Astrocyte (in vitro differentiated cells and primary cell): ENCODE measurements around the gene AMPH. TPM values are rescaled to one million over a fixed set of nuclear protein-coding genes. Genes with fewer than 3 reads are reported as not detected.

Experiments used
- DNase-seq: peaks from one replicate; pipeline ENCODE4 v3.0.0-alpha.2; 2010; ENCODE audit warnings: low read depth
- FAIRE-seq: peaks from 2 replicates; lab custom pipeline; 2011; peaks lifted over from hg19 to GRCh38; lab: Jason Lieb, UNC
- H2AFZ ChIP-seq: 2 replicates; pipeline ENCODE4 v1.6.0; 2012; ENCODE audit warnings: low read depth, low read length, inconsistent platforms
- H3K27ac ChIP-seq: 2 replicates; pipeline ENCODE4 v1.5.1; 2011; ENCODE audit warnings: low read depth, low read length, inconsistent platforms
- H3K27me3 ChIP-seq: 2 replicates; pipeline ENCODE4 v1.6.0; 2011; ENCODE audit warnings: low read length, inconsistent platforms; ENCODE audit not compliant: insufficient read depth
- H3K36me3 ChIP-seq: 2 replicates; pipeline ENCODE4 v1.5.1; 2011; ENCODE audit warnings: low read length, inconsistent platforms; ENCODE audit not compliant: insufficient read depth
- H3K4me1 ChIP-seq: 2 replicates; pipeline ENCODE4 v1.5.1; 2011; ENCODE audit warnings: low read length, inconsistent platforms; ENCODE audit not compliant: insufficient read depth
- H3K4me2 ChIP-seq: 2 replicates; pipeline ENCODE4 v1.6.0; 2012; ENCODE audit warnings: low read length, inconsistent platforms
- H3K4me3 ChIP-seq: 2 replicates; pipeline ENCODE4 v1.5.1; 2011; ENCODE audit warnings: low read depth, mild to moderate bottlenecking, low read length, inconsistent platforms; ENCODE audit not compliant: insufficient read depth
- H3K79me2 ChIP-seq: 2 replicates; pipeline ENCODE4 v1.6.0; 2012; ENCODE audit warnings: mild to moderate bottlenecking, low read length, inconsistent platforms; ENCODE audit not compliant: insufficient read depth
- H3K9ac ChIP-seq: 2 replicates; pipeline ENCODE4 v1.6.0; 2012; ENCODE audit warnings: mild to moderate bottlenecking, low read length, inconsistent platforms
- H3K9me3 ChIP-seq: 2 replicates; pipeline ENCODE4 v1.5.1; 2012; ENCODE audit warnings: low read depth, mild to moderate bottlenecking, low read length, inconsistent platforms; ENCODE audit not compliant: insufficient read depth
- H4K20me1 ChIP-seq: 2 replicates; pipeline ENCODE4 v1.6.0; 2012; ENCODE audit warnings: low read length, inconsistent platforms; ENCODE audit not compliant: insufficient read depth
- H3K27ac Mint-ChIP-seq: one replicate; pipeline ENCODE4 v1.8.0; 2021; ENCODE audit warnings: mild to moderate bottlenecking, mixed read lengths; ENCODE audit not compliant: unreplicated experiment
- H3K27me3 Mint-ChIP-seq: one replicate; pipeline ENCODE4 v1.8.0; 2021; ENCODE audit warnings: low read depth, mixed read lengths; ENCODE audit not compliant: unreplicated experiment
- H3K36me3 Mint-ChIP-seq: one replicate; pipeline ENCODE4 v1.8.0; 2021; ENCODE audit warnings: low read depth, mixed read lengths; ENCODE audit not compliant: unreplicated experiment
- H3K4me1 Mint-ChIP-seq: one replicate; pipeline ENCODE4 v1.8.0; 2021; ENCODE audit warnings: low read depth, mixed read lengths; ENCODE audit not compliant: unreplicated experiment
- H3K4me3 Mint-ChIP-seq: one replicate; pipeline ENCODE4 v1.8.0; 2021; ENCODE audit warnings: mild to moderate bottlenecking, moderate library complexity, mixed read lengths; ENCODE audit not compliant: unreplicated experiment
- H3K9me3 Mint-ChIP-seq: one replicate; pipeline ENCODE4 v1.8.0; 2021; ENCODE audit warnings: mild to moderate bottlenecking, mixed read lengths; ENCODE audit not compliant: unreplicated experiment
- EZH2 ChIP-seq: IDR thresholded peaks from 2 replicates; pipeline ENCODE4 v1.6.1; 2012; ENCODE audit warnings: mild to moderate bottlenecking, low read length, inconsistent platforms; ENCODE audit not compliant: insufficient read depth
- total RNA-seq: library from RNA; stranded (reverse); gene quantifications from 2 replicates; pipeline ENCODE4 v1.2.1, GENCODE V29; 2021
- TF ChIP-seq, protein P1 (sequence below): IDR thresholded peaks from 2 replicates; pipeline ENCODE4 v1.5.1; 2011; ENCODE audit warnings: low read depth, mild to moderate bottlenecking, inconsistent platforms, low read length, moderate library complexity; ENCODE audit not compliant: insufficient read depth

AMPH gene
- total RNA-seq, 1 donor from 2014 or later, result 2.9 TPM

DNA sequence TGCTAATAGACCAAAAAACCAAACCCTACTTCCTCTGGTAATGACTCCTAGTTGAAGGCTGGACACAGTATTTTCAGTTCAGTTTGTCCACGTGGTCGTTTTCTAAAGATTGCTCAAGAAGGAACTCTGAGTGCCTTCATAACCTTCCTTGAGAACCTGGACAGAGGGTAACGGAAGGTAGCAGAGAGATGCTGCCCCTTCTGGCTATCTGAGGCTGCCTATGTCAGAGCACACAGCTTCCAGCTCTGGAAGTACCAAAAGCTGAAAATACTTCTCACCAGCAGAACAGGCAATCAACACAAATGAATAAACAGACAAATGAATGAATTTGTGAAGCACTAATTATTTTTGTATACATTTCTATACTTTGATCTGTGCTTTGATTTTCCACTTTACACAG lies 85.2 kb downstream of the AMPH start:
- Histone ChIP-seq H4K20me1 (no peaks in the 10 kb centered on the region), H3K4me1 (no peaks in the 10 kb centered on the region), H3K4me3 (no peak overlapping the region), H3K9ac (no peak overlapping the region), H3K36me3 (no peaks in the 10 kb centered on the region), H3K27ac (no peak overlapping the region), H3K27me3 (no peaks in the 10 kb centered on the region), H2AFZ (no peak overlapping the region), H3K79me2 (no peaks in the 10 kb centered on the region), H3K4me2 (no peak overlapping the region), H3K9me3 (no peaks in the 10 kb centered on the region)
- no peak overlapping the region for H3K4me3 Mint-ChIP-seq
- H3K27ac Mint-ChIP-seq, result no peak overlapping the region
- DNase-seq, result no peak
- peaks cover 2% of the 10 kb centered on the region for H3K9me3 Mint-ChIP-seq
- H3K4me1 Mint-ChIP-seq, result no peaks in the 10 kb centered on the region
- H3K27me3 Mint-ChIP-seq, result no peaks in the 10 kb centered on the region
- H3K36me3 Mint-ChIP-seq, result no peaks in the 10 kb centered on the region
- no peak for FAIRE-seq
- TF ChIP-seq, protein P1, sequence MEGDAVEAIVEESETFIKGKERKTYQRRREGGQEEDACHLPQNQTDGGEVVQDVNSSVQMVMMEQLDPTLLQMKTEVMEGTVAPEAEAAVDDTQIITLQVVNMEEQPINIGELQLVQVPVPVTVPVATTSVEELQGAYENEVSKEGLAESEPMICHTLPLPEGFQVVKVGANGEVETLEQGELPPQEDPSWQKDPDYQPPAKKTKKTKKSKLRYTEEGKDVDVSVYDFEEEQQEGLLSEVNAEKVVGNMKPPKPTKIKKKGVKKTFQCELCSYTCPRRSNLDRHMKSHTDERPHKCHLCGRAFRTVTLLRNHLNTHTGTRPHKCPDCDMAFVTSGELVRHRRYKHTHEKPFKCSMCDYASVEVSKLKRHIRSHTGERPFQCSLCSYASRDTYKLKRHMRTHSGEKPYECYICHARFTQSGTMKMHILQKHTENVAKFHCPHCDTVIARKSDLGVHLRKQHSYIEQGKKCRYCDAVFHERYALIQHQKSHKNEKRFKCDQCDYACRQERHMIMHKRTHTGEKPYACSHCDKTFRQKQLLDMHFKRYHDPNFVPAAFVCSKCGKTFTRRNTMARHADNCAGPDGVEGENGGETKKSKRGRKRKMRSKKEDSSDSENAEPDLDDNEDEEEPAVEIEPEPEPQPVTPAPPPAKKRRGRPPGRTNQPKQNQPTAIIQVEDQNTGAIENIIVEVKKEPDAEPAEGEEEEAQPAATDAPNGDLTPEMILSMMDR, result no peak
- TF ChIP-seq EZH2, result no peak

DNA sequence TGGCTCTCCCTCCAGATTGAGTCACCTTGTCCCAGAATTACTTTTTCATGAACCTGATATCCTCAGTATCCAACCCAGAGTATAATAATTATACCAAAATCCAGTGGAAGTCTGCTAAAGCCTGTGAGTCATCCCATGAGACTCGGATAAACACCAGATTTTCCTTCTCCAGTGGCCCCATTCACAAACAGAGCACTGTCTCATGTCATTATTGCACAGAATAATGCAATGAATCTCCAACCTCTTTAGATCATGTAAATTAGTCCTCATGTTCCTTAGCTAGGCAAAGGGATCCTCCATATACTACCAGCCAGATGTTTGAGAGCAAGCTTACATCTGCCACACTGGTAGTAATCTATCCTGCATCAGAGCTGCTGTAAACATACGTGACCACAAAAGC lies 89.0 kb downstream of the AMPH start:
- TF ChIP-seq EZH2, result no peak
- Mint-ChIP-seq H3K4me1 (no peaks in the 10 kb centered on the region), H3K27ac (no peak overlapping the region)

DNA sequence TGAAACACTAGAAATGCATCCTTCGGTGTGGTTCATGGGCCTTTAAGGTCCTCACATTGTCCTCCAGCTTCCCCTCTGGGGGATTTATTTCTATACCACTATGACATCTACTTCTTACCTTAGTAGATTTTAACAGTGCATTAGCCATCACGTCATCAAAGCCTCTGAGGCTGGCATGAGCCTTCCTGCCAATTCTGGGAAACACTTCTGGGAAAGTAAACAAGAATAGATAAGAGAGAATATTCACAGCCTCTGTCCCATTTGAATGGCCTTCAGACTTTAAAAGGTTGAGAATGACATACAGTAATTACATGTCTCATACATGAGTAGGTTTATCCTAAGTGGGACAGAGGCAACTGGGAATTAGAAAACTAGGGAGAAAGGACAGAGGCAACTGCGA lies 89.7 kb downstream of the AMPH start:
- no peaks in the 10 kb centered on the region for H3K4me1 ChIP-seq
- H3K79me2 ChIP-seq, result no peaks in the 10 kb centered on the region
- FAIRE-seq (no peak), DNase-seq (no peak)
- H3K27me3 ChIP-seq, result no peaks in the 10 kb centered on the region
- no peak overlapping the region for H3K27ac Mint-ChIP-seq
- H3K27ac ChIP-seq, result no peak overlapping the region
- H3K27me3 Mint-ChIP-seq, result peaks cover 5% of the 10 kb centered on the region
- peaks cover 2% of the 10 kb centered on the region for H3K9me3 Mint-ChIP-seq
- no peak for TF ChIP-seq EZH2
- TF ChIP-seq, protein P1, result no peak
- H3K9ac ChIP-seq, result no peak overlapping the region
- no peaks in the 10 kb centered on the region for H3K4me1 Mint-ChIP-seq
- H3K36me3 ChIP-seq, result no peaks in the 10 kb centered on the region
- no peaks in the 10 kb centered on the region for H3K9me3 ChIP-seq
- H4K20me1 ChIP-seq, result no peaks in the 10 kb centered on the region
- no peak overlapping the region for H2AFZ ChIP-seq
- H3K4me3 Mint-ChIP-seq, result no peak overlapping the region
- H3K4me3 ChIP-seq, result no peak overlapping the region
- H3K4me2 ChIP-seq, result no peak overlapping the region
- no peaks in the 10 kb centered on the region for H3K36me3 Mint-ChIP-seq

More for the DNA sequence above, 89.0 kb downstream of the AMPH start:
- Histone ChIP-seq H3K4me3 (no peak overlapping the region), H3K4me2 (no peak overlapping the region), H3K9me3 (no peaks in the 10 kb centered on the region), H3K36me3 (no peaks in the 10 kb centered on the region), H3K4me1 (no peaks in the 10 kb centered on the region), H3K27me3 (no peaks in the 10 kb centered on the region), H4K20me1 (no peaks in the 10 kb centered on the region), H2AFZ (no peak overlapping the region), H3K79me2 (no peaks in the 10 kb centered on the region), H3K9ac (no peak overlapping the region), H3K27ac (no peak overlapping the region)
- FAIRE-seq (no peak), DNase-seq (peak; percentile 6)
- no peak overlapping the region for H3K4me3 Mint-ChIP-seq
- no peaks in the 10 kb centered on the region for H3K36me3 Mint-ChIP-seq
- peaks cover 5% of the 10 kb centered on the region for H3K27me3 Mint-ChIP-seq
- peaks cover 2% of the 10 kb centered on the region for H3K9me3 Mint-ChIP-seq
